HL-60 (cell line): ENCODE results near the gene TSPAN11.

Source experiments
- GABPA ChIP-seq: IDR thresholded peaks from 2 replicates; pipeline ENCODE4 v1.6.1; 2012; ENCODE audit warnings: low read depth
- POLR2AphosphoS5 ChIP-seq: IDR thresholded peaks from 2 replicates; pipeline ENCODE4 v1.6.1; 2012; ENCODE audit warnings: low read depth
- TF ChIP-seq, protein P1 (sequence below): IDR thresholded peaks from one replicate; pipeline ENCODE4 v1.5.1; 2011; ENCODE audit warnings: low read length, control low read depth, inconsistent platforms; ENCODE audit not compliant: insufficient read depth
- TF ChIP-seq, protein P2 (sequence below): IDR thresholded peaks from 2 replicates; pipeline ENCODE4 v1.6.1; 2012; ENCODE audit warnings: low read depth; ENCODE audit not compliant: insufficient replicate concordance

DNA sequence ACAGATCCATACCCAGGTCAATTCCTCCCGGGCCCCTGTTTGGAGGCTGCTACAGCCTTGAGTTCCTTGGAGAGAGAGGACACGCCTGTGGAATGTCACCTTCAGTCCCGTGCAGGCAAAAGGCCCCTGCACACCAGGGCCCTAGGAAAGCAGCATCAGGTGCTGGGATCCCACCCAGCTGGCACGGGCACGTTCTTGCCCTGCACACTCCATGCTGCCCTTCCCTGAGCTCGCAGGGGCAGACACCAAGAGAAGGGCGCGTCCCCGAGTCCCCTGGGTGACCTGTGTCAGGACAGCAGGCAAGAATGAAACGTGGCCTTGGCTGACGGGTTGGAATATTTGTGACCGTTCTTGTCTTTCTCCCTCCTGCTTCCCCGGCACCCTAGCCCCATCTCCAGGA, 67.7 kb downstream of the TSPAN11 start:
- TF ChIP-seq, protein P1, sequence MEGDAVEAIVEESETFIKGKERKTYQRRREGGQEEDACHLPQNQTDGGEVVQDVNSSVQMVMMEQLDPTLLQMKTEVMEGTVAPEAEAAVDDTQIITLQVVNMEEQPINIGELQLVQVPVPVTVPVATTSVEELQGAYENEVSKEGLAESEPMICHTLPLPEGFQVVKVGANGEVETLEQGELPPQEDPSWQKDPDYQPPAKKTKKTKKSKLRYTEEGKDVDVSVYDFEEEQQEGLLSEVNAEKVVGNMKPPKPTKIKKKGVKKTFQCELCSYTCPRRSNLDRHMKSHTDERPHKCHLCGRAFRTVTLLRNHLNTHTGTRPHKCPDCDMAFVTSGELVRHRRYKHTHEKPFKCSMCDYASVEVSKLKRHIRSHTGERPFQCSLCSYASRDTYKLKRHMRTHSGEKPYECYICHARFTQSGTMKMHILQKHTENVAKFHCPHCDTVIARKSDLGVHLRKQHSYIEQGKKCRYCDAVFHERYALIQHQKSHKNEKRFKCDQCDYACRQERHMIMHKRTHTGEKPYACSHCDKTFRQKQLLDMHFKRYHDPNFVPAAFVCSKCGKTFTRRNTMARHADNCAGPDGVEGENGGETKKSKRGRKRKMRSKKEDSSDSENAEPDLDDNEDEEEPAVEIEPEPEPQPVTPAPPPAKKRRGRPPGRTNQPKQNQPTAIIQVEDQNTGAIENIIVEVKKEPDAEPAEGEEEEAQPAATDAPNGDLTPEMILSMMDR = no peak
- TF ChIP-seq, protein P2, sequence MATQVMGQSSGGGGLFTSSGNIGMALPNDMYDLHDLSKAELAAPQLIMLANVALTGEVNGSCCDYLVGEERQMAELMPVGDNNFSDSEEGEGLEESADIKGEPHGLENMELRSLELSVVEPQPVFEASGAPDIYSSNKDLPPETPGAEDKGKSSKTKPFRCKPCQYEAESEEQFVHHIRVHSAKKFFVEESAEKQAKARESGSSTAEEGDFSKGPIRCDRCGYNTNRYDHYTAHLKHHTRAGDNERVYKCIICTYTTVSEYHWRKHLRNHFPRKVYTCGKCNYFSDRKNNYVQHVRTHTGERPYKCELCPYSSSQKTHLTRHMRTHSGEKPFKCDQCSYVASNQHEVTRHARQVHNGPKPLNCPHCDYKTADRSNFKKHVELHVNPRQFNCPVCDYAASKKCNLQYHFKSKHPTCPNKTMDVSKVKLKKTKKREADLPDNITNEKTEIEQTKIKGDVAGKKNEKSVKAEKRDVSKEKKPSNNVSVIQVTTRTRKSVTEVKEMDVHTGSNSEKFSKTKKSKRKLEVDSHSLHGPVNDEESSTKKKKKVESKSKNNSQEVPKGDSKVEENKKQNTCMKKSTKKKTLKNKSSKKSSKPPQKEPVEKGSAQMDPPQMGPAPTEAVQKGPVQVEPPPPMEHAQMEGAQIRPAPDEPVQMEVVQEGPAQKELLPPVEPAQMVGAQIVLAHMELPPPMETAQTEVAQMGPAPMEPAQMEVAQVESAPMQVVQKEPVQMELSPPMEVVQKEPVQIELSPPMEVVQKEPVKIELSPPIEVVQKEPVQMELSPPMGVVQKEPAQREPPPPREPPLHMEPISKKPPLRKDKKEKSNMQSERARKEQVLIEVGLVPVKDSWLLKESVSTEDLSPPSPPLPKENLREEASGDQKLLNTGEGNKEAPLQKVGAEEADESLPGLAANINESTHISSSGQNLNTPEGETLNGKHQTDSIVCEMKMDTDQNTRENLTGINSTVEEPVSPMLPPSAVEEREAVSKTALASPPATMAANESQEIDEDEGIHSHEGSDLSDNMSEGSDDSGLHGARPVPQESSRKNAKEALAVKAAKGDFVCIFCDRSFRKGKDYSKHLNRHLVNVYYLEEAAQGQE = no peak
- TF ChIP-seq POLR2AphosphoS5 = no peak
- no peak for TF ChIP-seq GABPA
